Astrocyte of the spinal cord (primary cell): ENCODE results near the gene BCL7A.
A peak's percentile ranks its signal among the peaks of the same experiment; 100 is the strongest.

ENCODE experiments used
- DNase-seq: peaks from one replicate; pipeline ENCODE4 v3.0.0; 2011; ENCODE audit warnings: low read depth, low spot score
- H3K4me3 ChIP-seq: 2 replicates; pipeline ENCODE4 v1.5.1; 2011; ENCODE audit warnings: low read depth, mild to moderate bottlenecking, low read length, moderate library complexity
- in situ Hi-C: cut with HindIII; loops from 2 replicates; pipeline ENCODE4 v1.10.0; 2017; ENCODE audit warnings: low sequenced_read_pairs
- TF ChIP-seq, protein P1 (sequence below): IDR thresholded peaks from 2 replicates; pipeline ENCODE4 v1.5.1; 2012; ENCODE audit warnings: low read depth, mild to moderate bottlenecking, low read length, inconsistent platforms

Gene BCL7A

DNA sequence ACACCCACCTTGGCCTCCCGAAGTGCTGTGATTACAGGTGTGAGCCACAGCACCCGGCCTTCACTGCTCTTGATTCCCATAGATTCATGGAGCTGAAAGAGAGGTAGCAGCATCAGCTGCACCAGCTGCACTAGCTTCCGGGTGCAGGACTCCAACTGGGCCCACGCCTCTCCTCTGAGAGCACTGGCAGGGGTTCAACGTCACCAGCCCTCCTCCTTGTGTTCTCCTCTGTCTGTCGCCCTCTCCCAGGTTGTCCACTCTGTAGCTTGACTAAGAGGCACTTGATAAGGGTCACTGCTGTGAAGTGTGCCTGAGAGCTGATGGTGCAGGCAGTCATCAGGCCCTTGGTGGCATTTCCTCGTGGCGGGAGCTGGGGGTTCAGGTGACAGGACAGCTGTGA is 85.2 kb downstream of the BCL7A start:
- no peak overlapping the region for H3K4me3 ChIP-seq
- in situ Hi-C loops, result no loop called here
- no peak for DNase-seq
- TF ChIP-seq, protein P1, sequence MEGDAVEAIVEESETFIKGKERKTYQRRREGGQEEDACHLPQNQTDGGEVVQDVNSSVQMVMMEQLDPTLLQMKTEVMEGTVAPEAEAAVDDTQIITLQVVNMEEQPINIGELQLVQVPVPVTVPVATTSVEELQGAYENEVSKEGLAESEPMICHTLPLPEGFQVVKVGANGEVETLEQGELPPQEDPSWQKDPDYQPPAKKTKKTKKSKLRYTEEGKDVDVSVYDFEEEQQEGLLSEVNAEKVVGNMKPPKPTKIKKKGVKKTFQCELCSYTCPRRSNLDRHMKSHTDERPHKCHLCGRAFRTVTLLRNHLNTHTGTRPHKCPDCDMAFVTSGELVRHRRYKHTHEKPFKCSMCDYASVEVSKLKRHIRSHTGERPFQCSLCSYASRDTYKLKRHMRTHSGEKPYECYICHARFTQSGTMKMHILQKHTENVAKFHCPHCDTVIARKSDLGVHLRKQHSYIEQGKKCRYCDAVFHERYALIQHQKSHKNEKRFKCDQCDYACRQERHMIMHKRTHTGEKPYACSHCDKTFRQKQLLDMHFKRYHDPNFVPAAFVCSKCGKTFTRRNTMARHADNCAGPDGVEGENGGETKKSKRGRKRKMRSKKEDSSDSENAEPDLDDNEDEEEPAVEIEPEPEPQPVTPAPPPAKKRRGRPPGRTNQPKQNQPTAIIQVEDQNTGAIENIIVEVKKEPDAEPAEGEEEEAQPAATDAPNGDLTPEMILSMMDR, result no peak

DNA sequence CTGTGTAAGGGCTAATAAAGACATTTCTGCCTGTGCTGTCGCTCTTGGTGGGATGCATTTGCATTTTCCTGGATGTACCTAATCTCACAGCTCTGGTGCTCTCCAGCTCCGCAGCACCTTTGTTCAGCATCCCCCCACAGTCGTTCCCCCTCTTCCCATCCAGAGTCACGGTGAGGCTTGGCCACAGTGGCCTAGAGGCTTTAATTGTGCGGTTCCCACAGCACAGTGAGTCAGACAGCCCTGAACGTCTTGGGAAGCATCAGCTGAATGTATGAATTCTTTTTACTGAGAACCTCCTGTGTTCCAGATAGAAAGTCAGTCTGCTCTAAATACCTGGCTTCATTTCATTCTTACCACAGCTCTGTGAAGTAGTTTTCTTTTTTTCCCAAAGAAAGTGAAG is 85.6 kb downstream of the BCL7A start:
- TF ChIP-seq, protein P1, result no peak
- in situ Hi-C loops, result no loop called here
- peak; percentile 86 for DNase-seq
- H3K4me3 ChIP-seq, result no peak overlapping the region

DNA sequence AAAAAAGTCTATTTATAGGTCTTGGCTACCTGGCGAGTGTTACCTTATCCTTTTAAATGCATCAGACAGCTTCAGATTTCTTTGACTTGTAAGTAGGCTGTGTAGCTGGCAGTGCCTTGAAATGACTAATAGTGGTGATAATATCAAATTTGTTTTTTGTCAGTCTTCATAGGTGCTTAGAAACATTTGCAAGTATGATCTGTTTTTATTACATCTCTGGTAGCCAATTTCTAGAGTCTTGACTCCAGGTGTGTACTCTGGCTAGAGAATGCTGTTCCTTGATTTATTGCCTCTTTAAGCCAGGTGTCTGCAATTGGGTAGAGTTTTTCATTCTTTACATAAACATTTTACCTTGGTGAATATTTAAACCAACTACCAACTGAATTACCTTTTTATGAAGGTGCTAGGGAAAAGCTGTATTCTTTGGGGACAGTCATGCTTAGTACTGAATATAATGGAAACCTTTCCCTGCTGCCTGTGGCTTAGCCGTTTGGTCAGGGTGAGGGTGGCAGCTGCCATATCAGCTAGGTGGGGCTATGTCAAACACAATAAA is 89.5 kb downstream of the BCL7A start:
- TF ChIP-seq, protein P1, result no peak
- H3K4me3 ChIP-seq, result no peak overlapping the region
- in situ Hi-C loops, result no loop called here
- DNase-seq, result no peak
